NK-92 (cell line): ENCODE data around the gene TTC12.

Experiments
- DNase-seq: peaks from one replicate; lab custom pipeline; 2025; ENCODE audit not compliant: unreplicated experiment; lab: John Stamatoyannopoulos, UW

Gene TTC12

GRCh38 chr11:113324250-113324649, 9.9 kb downstream of the TTC12 start:
- DNase-seq: no peak

- no peak for DNase-seq
Observed at GRCh38 chr11:113329725-113330124, 15.3 kb downstream of the TTC12 start.

- no peak for DNase-seq
Observed at GRCh38 chr11:113331441-113331840, 17.1 kb downstream of the TTC12 start.

GRCh38 chr11:113332023-113332422, 17.6 kb downstream of the TTC12 start:
- DNase-seq: no peak

DNA sequence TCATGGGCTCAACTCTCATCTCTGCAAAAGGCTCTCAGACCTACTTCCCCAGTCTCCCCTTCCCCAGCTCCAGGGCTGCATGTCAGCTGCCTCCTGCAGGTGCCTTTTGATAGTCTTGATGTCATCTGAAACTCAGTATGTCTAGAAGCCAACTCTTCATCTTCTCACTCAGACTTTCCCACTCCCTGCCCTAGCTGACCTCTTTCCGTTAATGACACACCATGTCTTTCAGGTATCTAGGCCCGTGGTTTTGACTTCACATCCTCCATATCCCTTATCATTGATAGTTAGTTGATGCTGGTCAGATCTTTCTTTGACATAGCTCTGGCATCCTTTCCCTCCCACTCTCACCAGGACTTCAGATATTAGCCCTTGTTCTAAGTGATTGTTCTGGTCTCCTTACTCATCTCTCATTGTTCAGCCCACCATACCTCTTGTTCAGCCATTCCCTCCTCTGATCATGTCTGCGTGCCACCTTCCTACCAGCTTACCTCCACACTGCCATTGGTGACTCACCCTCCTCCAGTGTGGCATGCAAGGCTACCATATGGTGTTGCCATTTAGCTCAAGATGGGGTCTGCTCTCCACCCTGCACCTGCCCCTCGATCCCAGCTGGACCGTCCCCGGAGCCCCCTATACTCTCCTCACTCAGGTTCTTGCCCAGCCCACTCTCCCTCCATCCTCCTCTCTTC, 18.4 kb downstream of the TTC12 start:
- no peak for DNase-seq

DNA sequence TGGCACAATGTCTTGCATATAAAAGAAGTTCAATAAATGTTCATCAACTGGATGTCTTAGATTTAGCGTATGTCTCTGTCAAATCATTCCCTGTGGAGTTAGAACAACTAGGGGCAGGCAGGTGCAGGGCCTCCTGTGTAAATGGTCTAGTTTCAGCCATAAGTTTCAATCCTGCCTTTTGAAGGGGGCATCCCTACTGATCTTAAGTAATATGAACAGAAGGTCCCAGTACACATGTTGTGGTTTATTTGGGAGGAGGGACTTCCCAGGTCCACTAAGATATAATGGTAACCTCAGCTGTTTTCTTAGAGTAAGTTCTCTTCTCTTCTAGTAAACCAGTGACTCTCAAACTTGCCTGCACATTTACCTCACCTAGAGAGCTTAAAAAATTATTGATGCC, 19.8 kb downstream of the TTC12 start:
- DNase-seq: no peak

GRCh38 chr11:113338730-113339129, 24.3 kb downstream of the TTC12 start:
- no peak for DNase-seq

GRCh38 chr11:113339929-113340589, 25.7 kb downstream of the TTC12 start:
- DNase-seq: no peak

DNA sequence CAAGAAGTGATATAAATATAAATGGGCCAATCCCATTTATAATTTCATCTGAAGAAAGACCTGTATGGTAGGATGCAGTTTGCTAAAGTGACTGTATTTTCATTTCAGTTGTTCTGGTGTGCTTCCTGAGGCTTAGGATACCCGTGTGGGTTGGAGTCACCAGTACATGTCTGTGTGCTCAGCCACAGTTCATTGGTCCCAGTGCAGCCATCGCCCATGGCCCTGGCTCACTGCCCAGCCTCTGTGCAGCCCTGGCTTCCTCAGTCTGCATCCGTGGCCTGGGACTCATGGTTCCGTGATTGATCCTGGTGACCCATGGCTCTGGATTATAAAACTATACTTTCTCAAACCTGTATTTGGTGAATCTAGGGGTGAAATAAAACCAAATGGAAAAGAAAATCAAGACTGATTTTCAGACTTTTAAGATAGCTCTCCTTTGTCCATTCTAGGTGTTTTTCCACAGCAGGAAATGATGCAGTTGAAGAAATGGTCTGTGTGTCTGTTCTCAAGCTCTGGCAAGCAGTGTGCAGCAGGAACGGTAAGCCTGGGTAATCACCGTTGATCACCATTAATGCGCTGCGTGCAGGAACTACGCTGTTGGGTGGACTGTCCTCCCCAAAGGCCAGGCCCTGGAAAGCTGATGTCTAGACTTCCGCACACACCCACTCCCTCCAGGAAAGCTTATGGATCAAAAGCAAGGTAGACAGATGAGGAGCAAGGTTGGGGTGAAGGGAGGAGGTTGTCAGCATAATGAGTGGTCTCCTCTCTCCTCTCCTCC, 27.2 kb downstream of the TTC12 start:
- DNase-seq: no peak

DNA sequence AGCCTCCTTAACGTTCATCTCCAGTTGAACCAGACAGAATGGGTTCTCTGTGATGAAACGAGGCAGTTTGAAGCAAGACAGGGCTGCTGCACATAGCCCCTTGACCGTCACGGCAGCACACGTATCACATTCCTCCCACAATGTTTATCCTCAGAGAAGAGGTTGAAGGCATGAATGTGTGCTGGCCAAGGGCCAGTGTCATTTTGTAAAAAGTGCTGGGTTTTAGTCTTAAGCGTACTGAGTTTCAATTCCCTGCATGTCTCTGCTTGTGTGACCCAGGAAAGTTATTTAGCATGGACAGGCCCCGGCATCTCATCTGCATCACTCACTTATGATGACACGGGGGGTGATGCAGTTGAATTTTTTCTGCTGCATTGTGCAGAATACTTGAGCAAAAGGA, 31.6 kb downstream of the TTC12 start:
- DNase-seq: no peak

GRCh38 chr11:113349528-113349927, 35.1 kb downstream of the TTC12 start:
- no peak for DNase-seq

DNA sequence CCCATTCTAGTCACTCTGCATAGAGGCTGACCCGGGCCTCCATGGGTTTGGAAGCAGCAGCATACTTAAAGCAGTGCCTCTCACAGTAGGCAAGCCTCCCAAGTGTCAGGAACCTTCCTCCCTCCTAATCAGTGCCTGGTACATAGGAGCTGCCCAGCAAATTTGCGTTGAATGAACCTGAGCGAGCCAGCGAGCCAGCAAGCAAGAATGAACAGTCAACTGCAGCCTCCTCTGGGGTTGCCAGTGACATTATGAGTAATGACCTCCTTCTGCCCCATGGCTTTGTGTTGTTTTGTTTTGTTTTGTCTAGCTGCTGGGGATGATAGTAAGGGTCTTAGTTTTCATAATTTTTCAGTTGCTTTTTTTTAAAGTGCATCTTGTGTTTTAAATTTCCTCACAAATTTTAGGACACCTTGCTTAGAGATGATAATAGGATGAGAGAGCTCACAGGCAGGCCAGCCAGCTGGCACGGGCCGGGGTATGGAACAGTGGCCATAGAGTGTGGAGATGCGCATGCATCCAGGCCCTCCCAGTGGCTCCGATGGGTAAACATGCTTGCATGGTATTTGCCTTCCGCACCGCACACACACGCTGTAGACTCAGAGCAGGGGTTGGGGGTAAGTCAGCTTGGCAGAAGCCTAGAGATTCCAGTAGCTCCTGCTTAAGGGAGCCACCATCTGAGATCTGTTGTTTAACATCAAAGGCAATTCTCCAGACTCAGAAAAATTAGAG, 36.1 kb downstream of the TTC12 start:
- no peak for DNase-seq

GRCh38 chr11:113351068-113351450, 36.7 kb downstream of the TTC12 start:
- no peak for DNase-seq

DNA sequence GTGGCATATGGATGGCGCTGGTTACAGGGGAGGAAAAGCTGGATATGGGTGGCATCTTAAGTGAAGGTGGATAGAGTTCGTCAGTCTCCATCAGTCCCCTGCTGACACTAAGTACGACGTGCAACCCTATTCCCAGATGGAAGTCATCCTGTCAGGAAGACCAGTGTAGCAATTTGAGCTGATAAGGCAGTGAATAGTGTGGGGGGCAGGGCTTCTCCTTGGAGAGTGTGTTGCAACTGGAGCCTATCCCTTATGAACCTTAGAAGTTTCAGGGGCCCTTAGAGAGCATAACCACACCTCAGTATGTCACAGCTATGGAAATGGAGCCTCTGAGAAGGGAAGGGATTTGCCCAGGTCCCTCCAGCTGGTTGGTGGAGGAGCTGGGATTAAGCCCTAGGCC, 37.1 kb downstream of the TTC12 start:
- DNase-seq: no peak

- no peak for DNase-seq
Observed at GRCh38 chr11:113356203-113356602, 41.8 kb downstream of the TTC12 start.

DNA sequence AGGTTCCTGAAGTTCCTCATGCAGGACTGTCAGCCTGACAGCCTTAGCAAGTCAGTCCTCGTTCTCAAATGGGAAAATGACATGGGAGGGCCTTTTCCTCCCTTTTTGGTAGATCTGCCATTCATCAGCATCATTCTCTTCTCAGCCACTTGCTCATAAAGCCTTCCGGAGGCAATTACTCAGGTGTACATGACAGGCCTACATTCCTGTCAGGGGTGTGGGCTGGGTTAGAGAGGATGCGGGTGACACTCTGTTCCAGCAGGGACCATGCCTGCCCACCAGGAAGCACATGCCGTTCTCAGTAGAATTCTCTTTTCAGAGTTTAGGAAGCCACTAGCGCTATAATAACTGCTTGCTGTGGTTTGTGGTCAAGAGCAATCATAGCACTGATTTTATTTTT, 49.0 kb downstream of the TTC12 start:
- no peak for DNase-seq

DNA sequence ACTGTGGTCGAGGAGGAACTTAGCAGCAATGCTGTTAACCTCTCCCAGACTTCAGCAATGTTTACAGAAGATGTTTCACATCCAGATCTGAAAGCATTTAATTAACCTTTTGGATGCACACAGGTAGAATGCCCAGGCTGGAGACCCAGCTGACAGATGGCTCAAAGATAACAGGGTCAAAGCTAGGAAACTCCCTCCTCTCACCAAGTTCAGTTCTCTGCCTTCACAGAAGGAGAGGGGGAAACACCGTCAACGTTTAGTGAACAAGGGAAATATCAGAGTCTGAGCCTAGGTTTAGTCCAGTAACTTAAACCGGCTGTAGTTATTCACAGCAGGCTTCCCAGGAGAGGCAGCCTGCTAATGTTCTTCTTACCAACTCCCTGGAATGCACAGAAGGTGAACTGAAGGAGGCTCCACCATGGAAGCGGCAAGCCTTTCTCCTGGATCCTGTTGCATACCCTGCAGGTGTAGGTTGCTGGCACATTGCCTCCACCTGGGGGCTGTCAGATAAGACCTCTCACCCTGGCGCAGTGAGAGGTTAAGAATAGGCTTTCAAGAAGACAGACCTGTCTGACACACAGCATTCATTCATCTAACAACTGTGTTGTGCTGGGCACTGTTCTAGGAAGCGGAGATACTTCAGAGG, 49.7 kb downstream of the TTC12 start:
- no peak for DNase-seq

GRCh38 chr11:113365895-113366294, 51.5 kb downstream of the TTC12 start:
- no peak for DNase-seq

DNA sequence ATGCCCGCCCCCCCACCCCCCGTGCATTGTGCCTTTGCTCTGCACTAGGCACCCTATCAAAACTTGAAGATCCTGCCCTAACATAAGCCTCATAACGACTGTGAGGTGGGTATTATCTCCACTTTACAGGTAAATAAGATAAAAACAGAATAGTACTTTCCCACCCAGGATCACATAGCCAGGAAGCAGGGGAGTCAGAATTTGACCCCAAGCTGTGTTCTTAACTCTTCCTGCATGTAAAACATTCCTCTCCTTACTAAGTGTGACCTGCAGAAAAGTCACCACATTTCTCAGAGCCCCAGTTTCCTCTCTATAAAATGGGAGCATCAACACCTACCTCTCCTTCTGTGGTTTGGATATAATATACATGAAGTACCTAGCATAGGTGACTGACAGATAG, 55.0 kb downstream of the TTC12 start:
- DNase-seq: no peak

DNA sequence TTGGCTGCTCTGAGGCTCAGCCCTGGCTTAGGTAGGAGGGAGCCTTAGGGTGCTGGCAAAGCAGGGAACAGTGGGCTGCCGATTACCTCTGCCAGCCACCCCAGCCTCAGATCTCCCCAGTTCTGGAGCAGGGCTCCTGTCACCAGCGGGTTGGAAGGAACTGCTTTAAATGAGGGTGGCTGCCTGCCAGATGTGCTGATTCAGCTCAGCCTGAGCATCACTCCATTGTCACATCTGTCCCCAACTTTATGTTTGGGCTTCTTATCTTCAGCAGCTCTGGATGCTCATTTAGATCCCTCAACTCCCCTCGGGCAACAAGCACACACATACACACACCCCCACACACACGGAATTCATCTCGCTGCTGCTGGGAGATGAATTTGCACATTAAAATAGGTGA, 56.3 kb downstream of the TTC12 start:
- DNase-seq: no peak

GRCh38 chr11:113372309-113372708, 57.9 kb downstream of the TTC12 start:
- DNase-seq: no peak
